CD4-positive, alpha-beta memory T cell (primary cell): ENCODE results near the gene PIMREG. TPM values are rescaled to one million over a fixed set of nuclear protein-coding genes. Genes with fewer than 3 reads are reported as not detected.
A peak's percentile ranks its signal among the peaks of the same experiment; 100 is the strongest.

Experiments
- CTCF ChIA-PET: fragments of 350-600 bp; sonication (Branson Sonifier 250); formaldehyde crosslinking; loops from one replicate; lab custom pipeline; 2021; ENCODE audit warnings: inconsistent platforms; ENCODE audit not compliant: partially characterized antibody; lab: Charles Lee
- POLR2A ChIA-PET: fragments of 350-600 bp; sonication (Branson Sonifier 250); formaldehyde crosslinking; loops from one replicate; lab custom pipeline; 2021; ENCODE audit not compliant: partially characterized antibody; lab: Charles Lee
- DNase-seq, 5 donors: peaks; one replicate each; pipeline versions ENCODE4 v3.0.0 to v3.0.0-alpha.2; 2020 to 2022; ENCODE audit warnings: mixed read lengths in 1 of 5
- H3K27ac ChIP-seq: one replicate; pipeline ENCODE4 v1.7.0; 2013; ENCODE audit warnings: low read depth, low read length
- H3K27me3 ChIP-seq: 2 replicates; pipeline ENCODE4 v1.7.0; 2013; ENCODE audit warnings: mild to moderate bottlenecking, low read length, moderate library complexity; ENCODE audit not compliant: insufficient read depth
- H3K36me3 ChIP-seq: 2 replicates; pipeline ENCODE4 v1.7.0; 2013; ENCODE audit warnings: mild to moderate bottlenecking, low read length, moderate library complexity; ENCODE audit not compliant: insufficient read depth
- H3K4me1 ChIP-seq: 2 replicates; pipeline ENCODE4 v1.7.0; 2013; ENCODE audit warnings: mild to moderate bottlenecking, low read length, moderate library complexity; ENCODE audit not compliant: insufficient read depth
- H3K4me3 ChIP-seq, 2 donors: one replicate each; pipeline ENCODE4 v1.7.0; 2013; ENCODE audit warnings: low read length in 2 of 2, mild to moderate bottlenecking in 1 of 2
- H3K9me3 ChIP-seq, 2 donors: one replicate each; pipeline ENCODE4 v1.7.0; 2013; ENCODE audit warnings: low read length in 2 of 2, control low read depth in 1 of 2; ENCODE audit not compliant: control insufficient read depth in 1 of 2
- H3K27ac Mint-ChIP-seq, 7 donors: one replicate each; pipeline ENCODE4 v1.8.0; 2020 to 2021; ENCODE audit warnings: mixed read lengths in 7 of 7, mild to moderate bottlenecking in 6 of 7, inconsistent platforms in 3 of 7, moderate library complexity in 3 of 7
- H3K27me3 Mint-ChIP-seq, 2 donors: one replicate each; pipeline ENCODE4 v1.8.0; 2020 to 2021; ENCODE audit warnings: mixed read lengths in 2 of 2
- H3K36me3 Mint-ChIP-seq, 2 donors: one replicate each; pipeline ENCODE4 v1.8.0; 2020 to 2021; ENCODE audit warnings: mixed read lengths in 2 of 2, inconsistent platforms in 1 of 2, mild to moderate bottlenecking in 1 of 2
- H3K4me1 Mint-ChIP-seq, 4 donors: one replicate each; pipeline ENCODE4 v1.8.0; 2020 to 2021; ENCODE audit warnings: mixed read lengths in 4 of 4, mild to moderate bottlenecking in 1 of 4
- H3K4me3 Mint-ChIP-seq, 8 donors: one replicate each; pipeline ENCODE4 v1.8.0; 2020 to 2021; ENCODE audit warnings: mixed read lengths in 8 of 8, mild to moderate bottlenecking in 7 of 8, moderate library complexity in 6 of 8, inconsistent platforms in 3 of 8
- H3K9me3 Mint-ChIP-seq, 8 donors: one replicate each; pipeline ENCODE4 v1.8.0; 2020 to 2021; ENCODE audit warnings: mixed read lengths in 8 of 8, mild to moderate bottlenecking in 5 of 8, inconsistent platforms in 3 of 8, moderate library complexity in 1 of 8
- intact Hi-C: fragments of 100-400 bp; cut with micrococcal nuclease; formaldehyde crosslinking; loops from one replicate; pipeline ENCODE4 v1.15.1; 2023
- polyA plus RNA-seq, 2 donors: library from polyadenylated mRNA; unstranded; fragments of 300-500 nt; fragmentation: Illumina TruSeq; gene quantifications; one replicate each; pipeline ENCODE4 v1.2.3, GENCODE V29; 2021
- total RNA-seq, 2 experiments: library from RNA; stranded (reverse); gene quantifications; one replicate each; pipeline ENCODE4 v1.2.3, GENCODE V29; 2021

The PIMREG gene
- total and polyA plus RNA-seq, 4 experiments from 2014 or later: not detected

GRCh38 chr17:6473128-6473767 is 29.0 kb downstream of the PIMREG start:
- Histone ChIP-seq H3K9me3 (no peaks in the 10 kb centered on the region), H3K36me3 (no peaks in the 10 kb centered on the region), H3K27ac (no peak overlapping the region), H3K4me3 (no peak overlapping the region), H3K27me3 (no peaks in the 10 kb centered on the region), H3K4me1 (no peaks in the 10 kb centered on the region)
- POLR2A ChIA-PET: interaction anchor here (0.6 to 1.3 kb wide), 3 partner anchors 18 to 166 kb away, joined by 3 to 4 read pairs (median 3); a partner anchor contains a TSS
- H3K27me3 Mint-ChIP-seq: peaks cover 0 to 6% of the 10 kb centered on the region in 2 donors
- H3K9me3 Mint-ChIP-seq: no peaks in the 10 kb centered on the region
- peaks cover 0 to 4% (median under 1%) of the 10 kb centered on the region in 4 donors for H3K4me1 Mint-ChIP-seq
- intact Hi-C loops: loop anchor here (10.0 kb wide), 1 partner anchor 172 kb away; the partner anchor contains the start of genes KIAA0753 and TXNDC17
- DNase-seq: peak; percentile 49 to 58 (median 52)
- H3K27ac Mint-ChIP-seq: peak overlapping the region in 3 of 7 donors; percentile 29 to 87 (median 57)
- CTCF ChIA-PET: interaction anchor here (0.7 to 3.2 kb wide), 16 partner anchors 9 to 531 kb away, joined by 3 to 17 read pairs (median 4); partner anchors contain the start of gene PIMREG
- no peak overlapping the region for H3K4me3 Mint-ChIP-seq
- H3K36me3 Mint-ChIP-seq: no peaks in the 10 kb centered on the region

DNA sequence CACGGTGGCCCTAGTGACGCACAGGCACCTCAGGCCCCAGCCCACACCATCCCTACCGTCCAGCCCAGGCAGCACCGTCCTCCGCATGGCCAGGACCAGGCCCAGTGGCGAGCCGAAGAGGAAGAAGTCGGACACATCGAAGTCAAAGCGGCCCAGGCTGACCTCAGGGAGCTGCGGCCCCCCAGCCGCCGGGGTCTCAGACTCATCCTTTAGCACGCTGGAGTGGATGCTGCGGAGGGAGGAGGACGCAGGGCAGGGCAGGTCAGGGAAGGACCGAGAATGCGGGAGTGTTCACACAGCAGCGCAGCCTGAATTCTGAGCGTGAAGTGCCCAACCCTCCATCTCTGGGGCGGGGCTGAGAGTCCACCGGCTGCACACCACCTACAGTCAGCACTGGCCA is 30.1 kb downstream of the PIMREG start:
- CTCF ChIA-PET: interaction anchor here (3.2 kb wide), 1 partner anchor 12 kb away, joined by 17 read pairs; no protein-coding TSS in a partner anchor
- POLR2A ChIA-PET: no interaction called here
- no peaks in the 10 kb centered on the region for H3K9me3 Mint-ChIP-seq
- peak overlapping the region in 1 of 7 donors; percentile 46 for H3K27ac Mint-ChIP-seq
- H3K36me3 ChIP-seq: no peaks in the 10 kb centered on the region
- DNase-seq: no peak
- peaks cover 0 to 5% of the 10 kb centered on the region in 2 donors for H3K27me3 Mint-ChIP-seq
- no peak overlapping the region for H3K27ac ChIP-seq
- peaks cover 0 to 4% (median under 1%) of the 10 kb centered on the region in 4 donors for H3K4me1 Mint-ChIP-seq
- no peaks in the 10 kb centered on the region for H3K4me1 ChIP-seq
- H3K4me3 Mint-ChIP-seq: no peak overlapping the region
- no peak overlapping the region for H3K4me3 ChIP-seq
- no peaks in the 10 kb centered on the region for H3K36me3 Mint-ChIP-seq
- H3K27me3 ChIP-seq: no peaks in the 10 kb centered on the region
- intact Hi-C loops: loop anchor here (10.0 kb wide), 1 partner anchor 170 kb away; the partner anchor contains the start of genes KIAA0753 and TXNDC17
- no peaks in the 10 kb centered on the region for H3K9me3 ChIP-seq

GRCh38 chr17:6474906-6475305 is 30.7 kb downstream of the PIMREG start:
- Histone ChIP-seq H3K27me3 (no peaks in the 10 kb centered on the region), H3K27ac (no peak overlapping the region), H3K4me1 (no peaks in the 10 kb centered on the region), H3K4me3 (no peak overlapping the region), H3K9me3 (no peaks in the 10 kb centered on the region), H3K36me3 (no peaks in the 10 kb centered on the region)
- H3K9me3 Mint-ChIP-seq: no peaks in the 10 kb centered on the region
- POLR2A ChIA-PET: no interaction called here
- no peak for DNase-seq
- peak overlapping the region in 1 of 7 donors; percentile 29 for H3K27ac Mint-ChIP-seq
- H3K4me3 Mint-ChIP-seq: no peak overlapping the region
- peaks cover 0 to 4% (median under 1%) of the 10 kb centered on the region in 4 donors for H3K4me1 Mint-ChIP-seq
- CTCF ChIA-PET: interaction anchor here (1.1 kb wide), 1 partner anchor 11 kb away, joined by 4 read pairs; no protein-coding TSS in a partner anchor
- H3K36me3 Mint-ChIP-seq: no peaks in the 10 kb centered on the region
- intact Hi-C loops: loop anchor here (10.0 kb wide), 1 partner anchor 170 kb away; the partner anchor contains the start of genes KIAA0753 and TXNDC17
- peaks cover 0 to 2% of the 10 kb centered on the region in 2 donors for H3K27me3 Mint-ChIP-seq

- no peak for DNase-seq
- no peaks in the 10 kb centered on the region for H3K9me3 ChIP-seq
- intact Hi-C loops: loop anchor here (10.0 kb wide), 1 partner anchor 169 kb away; the partner anchor contains the start of genes KIAA0753 and TXNDC17
- ChIA-PET POLR2A (no interaction called here), CTCF (interaction anchor here (1.1 kb wide), 1 partner anchor 11 kb away, joined by 4 read pairs; no protein-coding TSS in a partner anchor)
- H3K36me3 ChIP-seq: no peaks in the 10 kb centered on the region
- H3K36me3 Mint-ChIP-seq: no peaks in the 10 kb centered on the region
- H3K4me3 Mint-ChIP-seq: no peak overlapping the region
- H3K4me3 ChIP-seq: no peak overlapping the region
- H3K27ac ChIP-seq: no peak overlapping the region
- no peaks in the 10 kb centered on the region for H3K27me3 ChIP-seq
- no peaks in the 10 kb centered on the region for H3K9me3 Mint-ChIP-seq
- H3K27ac Mint-ChIP-seq: no peak overlapping the region
- H3K4me1 ChIP-seq: no peaks in the 10 kb centered on the region
- H3K4me1 Mint-ChIP-seq: peaks cover 0 to 4% (median under 1%) of the 10 kb centered on the region in 4 donors
- peaks cover 0 to 2% of the 10 kb centered on the region in 2 donors for H3K27me3 Mint-ChIP-seq
These were observed 31.2 kb downstream of the PIMREG start for GRCh38 chr17:6475411-6475810.

DNA sequence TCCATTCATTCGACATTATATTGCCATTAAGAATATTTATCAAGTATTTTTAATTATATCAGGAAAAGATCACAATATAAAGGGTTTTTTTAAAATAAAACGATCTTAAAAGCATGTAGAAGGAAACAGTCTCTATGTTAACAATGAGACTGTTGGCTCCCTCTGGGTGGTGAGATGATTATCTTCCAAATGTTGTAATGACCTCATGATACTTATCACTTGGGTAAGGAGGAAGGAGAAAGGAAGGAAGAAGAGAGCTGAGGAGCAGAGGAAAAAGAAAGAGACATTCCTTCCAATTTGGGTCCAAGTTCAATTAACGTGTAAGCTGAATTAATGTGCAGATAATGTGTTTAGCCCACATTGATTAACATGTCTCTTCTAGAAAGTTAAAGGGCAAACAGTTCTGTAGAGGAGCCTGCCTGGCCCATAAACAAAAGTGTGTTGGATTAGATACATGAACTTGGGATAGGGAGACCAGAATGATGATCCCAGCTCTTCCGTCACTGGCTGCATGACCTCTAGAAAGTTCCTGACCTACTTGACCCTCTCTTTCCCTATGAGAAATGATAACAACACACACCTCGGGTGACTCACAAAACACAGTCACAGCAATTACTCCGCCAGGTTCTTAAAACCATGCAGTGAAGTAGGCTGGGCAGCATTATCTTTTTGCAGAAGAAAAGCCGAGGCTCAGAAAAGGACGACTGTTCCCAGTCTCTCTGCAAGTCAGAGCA is 32.0 kb downstream of the PIMREG start:
- peaks cover 0 to 6% of the 10 kb centered on the region in 2 donors for H3K27me3 Mint-ChIP-seq
- no peak overlapping the region for H3K4me3 Mint-ChIP-seq
- H3K27me3 ChIP-seq: no peaks in the 10 kb centered on the region
- CTCF ChIA-PET: interaction anchor here (1.1 kb wide), 1 partner anchor 10 kb away, joined by 4 read pairs; no protein-coding TSS in a partner anchor
- H3K27ac ChIP-seq: no peak overlapping the region
- no peaks in the 10 kb centered on the region for H3K4me1 ChIP-seq
- intact Hi-C loops: loop anchor here (10.0 kb wide), 1 partner anchor 169 kb away; the partner anchor contains the start of genes KIAA0753 and TXNDC17
- H3K4me3 ChIP-seq: no peak overlapping the region
- H3K4me1 Mint-ChIP-seq: peaks cover 0 to 4% (median under 1%) of the 10 kb centered on the region in 4 donors
- DNase-seq: no peak
- H3K27ac Mint-ChIP-seq: no peak overlapping the region
- POLR2A ChIA-PET: no interaction called here
- no peaks in the 10 kb centered on the region for H3K9me3 ChIP-seq
- no peaks in the 10 kb centered on the region for H3K36me3 ChIP-seq
- H3K9me3 Mint-ChIP-seq: no peaks in the 10 kb centered on the region
- no peaks in the 10 kb centered on the region for H3K36me3 Mint-ChIP-seq

DNA sequence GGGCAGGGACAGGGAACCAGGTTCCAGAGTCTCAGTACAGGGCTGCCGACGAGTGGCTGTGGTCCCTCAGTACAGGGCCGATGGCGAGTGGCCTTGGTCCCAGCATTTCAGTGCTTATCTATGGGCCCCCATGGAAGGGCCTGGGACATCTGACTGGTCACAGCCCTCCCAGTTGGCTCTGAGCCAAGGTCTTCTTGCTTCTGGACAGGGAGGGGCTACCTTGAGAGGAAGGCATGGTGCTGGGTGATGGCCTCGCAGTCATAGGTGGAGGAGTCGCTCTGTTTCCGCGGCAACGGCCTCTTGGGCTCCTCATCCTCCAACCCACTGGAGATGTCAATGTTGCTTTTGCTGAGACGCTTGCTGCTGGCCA is 32.5 kb downstream of the PIMREG start:
- H3K4me1 Mint-ChIP-seq: peaks cover 0 to 4% (median 1%) of the 10 kb centered on the region in 4 donors
- H3K36me3 Mint-ChIP-seq: no peaks in the 10 kb centered on the region
- H3K4me1 ChIP-seq: no peaks in the 10 kb centered on the region
- ChIA-PET CTCF (no interaction called here), POLR2A (no interaction called here)
- intact Hi-C loops: loop anchor here (10.0 kb wide), 1 partner anchor 168 kb away; the partner anchor contains the start of genes KIAA0753 and TXNDC17
- no peaks in the 10 kb centered on the region for H3K27me3 ChIP-seq
- H3K36me3 ChIP-seq: no peaks in the 10 kb centered on the region
- peak overlapping the region in 1 of 7 donors; percentile 37 for H3K27ac Mint-ChIP-seq
- H3K27me3 Mint-ChIP-seq: peaks cover 2 to 10% of the 10 kb centered on the region in 2 donors
- DNase-seq: no peak
- no peak overlapping the region for H3K4me3 ChIP-seq
- no peak overlapping the region for H3K4me3 Mint-ChIP-seq
- H3K9me3 ChIP-seq: no peaks in the 10 kb centered on the region
- no peaks in the 10 kb centered on the region for H3K9me3 Mint-ChIP-seq
- H3K27ac ChIP-seq: no peak overlapping the region
